NCI-H774 (cell line): ENCODE data around the gene CDC42BPG.

Source experiments
- DNase-seq: peaks from one replicate; lab custom pipeline; 2025; lab: John Stamatoyannopoulos, UW

CDC42BPG gene

DNA sequence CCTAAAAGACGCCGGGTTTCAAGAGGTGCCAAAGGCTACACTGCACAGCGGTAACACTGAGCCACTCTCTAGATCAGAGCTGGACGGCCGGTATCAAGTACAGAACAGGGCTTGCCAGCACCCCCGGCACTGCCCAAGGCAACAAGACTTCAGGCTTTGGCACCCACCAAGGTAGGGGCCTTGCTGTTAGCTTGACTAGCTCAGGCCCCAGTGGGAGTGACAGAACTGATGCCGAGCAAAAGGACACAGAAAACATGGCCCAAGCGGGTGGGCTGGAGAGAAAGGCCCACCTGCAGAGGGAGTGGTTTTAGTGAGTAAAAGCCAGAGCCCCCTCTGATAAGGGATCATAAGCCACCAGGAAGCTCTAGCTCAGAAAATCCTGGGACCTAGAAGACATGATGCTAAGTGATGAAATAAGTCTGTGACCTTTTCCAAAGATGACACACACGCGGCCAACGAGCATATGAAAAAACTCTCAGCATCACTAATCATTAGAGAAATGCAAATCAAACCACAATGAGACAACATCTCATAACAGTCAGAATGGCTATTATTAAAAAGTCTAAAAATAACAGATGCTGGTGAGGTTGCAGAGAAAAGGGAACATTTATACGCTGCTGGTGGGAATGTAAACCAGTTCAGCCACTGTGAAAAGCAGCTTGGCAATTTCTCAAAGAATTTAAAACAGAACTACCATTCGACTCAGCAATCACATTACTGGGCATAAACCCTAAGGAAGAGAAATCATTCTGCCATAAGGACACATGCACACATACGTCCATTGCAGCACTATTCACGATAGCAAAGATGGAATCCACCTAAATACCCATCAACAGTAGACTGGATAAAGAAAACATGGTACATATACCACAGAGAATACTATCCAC lies 21.1 kb upstream of the CDC42BPG start:
- DNase-seq = no peak

DNA sequence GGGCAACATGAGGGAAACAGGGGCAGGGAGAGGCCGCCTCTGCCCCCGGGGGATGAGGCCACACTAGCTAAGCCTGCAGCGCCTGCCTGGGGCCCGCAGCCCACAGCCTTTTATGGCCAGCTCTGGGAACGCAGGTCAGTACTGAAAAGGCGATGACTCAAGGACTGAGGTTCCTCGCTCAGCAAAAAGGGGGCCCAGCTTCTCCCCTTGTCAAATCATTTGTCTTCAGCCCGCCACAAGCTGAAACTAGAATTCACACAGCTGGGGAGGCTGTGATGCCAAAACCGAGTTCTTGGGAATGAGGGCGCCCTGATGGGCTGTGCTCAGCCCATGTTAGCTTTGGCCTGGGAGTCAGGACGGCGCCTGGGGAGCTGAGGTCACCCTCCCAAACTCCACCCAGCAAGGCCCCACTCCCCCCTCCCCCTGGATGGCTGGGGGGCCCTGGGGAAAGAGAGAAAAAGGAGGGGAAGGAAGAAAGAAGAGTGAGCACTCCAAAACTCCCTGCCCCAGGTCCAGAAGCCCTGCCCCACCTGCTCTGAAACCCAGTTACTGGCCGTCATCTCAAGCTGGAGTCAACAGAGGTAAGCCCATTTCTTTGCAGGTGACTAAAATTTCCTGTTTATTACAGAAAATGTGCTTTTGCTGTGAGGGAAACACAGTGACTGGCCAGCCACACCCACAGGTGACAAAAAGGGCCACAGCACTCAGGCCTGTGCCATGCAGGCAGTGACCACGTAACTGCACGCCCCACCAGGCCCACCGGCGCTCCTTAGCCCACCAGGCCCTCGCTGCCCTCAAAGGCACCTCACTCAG lies 20.2 kb upstream of the CDC42BPG start:
- no peak for DNase-seq

DNA sequence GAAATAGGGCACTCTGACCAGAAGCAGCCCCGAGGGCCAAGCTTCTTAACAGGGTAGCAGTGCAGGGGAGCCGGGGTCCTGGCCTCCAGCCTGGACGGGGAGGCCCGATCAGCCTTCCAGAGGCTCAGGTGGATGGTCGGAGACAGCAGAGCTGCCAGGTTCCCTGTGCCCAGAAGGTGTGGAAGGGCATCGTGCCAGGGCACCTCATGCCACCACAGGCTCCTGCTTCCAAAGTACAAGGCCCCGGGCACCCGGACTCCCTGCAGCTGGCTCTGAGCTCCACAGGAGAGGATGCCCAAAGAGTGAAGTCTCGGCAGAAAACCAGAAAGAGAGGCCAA lies 19.7 kb upstream of the CDC42BPG start:
- no peak for DNase-seq

DNA sequence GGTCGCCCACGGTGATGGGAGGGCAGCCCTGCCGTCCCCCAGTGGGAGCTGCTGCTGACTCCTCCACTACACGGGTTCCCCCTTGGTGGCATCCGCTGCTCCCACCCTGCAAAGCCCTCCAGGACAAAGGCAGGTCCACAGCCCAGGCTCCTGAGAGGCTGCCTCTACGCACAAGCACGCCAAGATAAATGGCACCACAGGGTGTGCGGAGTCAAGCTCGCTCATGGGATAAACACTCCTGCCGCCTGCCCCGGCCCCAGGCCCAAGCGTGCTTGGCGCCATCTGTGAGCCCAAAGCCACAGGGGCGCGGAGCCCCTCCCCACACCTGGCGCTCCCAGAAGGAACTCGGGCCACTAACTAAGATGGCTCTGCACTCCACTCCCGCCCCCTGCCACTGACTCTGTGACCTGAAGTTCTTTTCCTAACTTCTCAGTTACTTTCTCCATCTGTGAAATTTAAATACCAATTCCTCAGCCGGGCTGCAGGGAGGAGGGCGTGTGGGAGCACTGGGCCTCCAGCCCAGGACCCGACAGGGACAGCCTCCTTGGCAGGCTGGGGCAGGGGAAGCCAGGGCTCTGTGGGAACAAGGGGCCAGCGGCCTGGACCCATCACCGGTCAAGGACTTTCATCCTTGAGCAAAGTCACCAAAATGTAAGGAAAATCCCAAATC lies 19.1 kb upstream of the CDC42BPG start:
- no peak for DNase-seq

DNA sequence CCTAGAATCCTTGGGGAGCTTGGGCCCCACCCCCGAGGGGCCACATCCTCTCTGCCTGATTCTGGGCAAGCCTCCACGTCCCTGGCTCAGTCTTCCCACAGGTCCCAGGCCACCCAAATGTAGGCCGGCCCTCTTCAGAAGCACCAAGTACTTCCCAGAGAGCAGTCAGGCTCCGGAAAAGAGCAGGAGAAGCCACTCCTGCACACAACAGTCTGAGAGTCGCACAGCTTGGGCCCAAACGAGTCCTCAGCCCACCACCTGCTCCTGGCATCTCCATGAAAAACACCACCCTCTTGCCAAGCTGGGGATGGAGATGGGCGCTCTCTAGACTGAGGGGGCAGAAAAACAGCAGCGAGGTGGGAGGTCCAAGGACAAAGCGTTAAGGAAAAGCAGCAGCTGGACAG lies 18.5 kb upstream of the CDC42BPG start:
- DNase-seq = no peak

DNA sequence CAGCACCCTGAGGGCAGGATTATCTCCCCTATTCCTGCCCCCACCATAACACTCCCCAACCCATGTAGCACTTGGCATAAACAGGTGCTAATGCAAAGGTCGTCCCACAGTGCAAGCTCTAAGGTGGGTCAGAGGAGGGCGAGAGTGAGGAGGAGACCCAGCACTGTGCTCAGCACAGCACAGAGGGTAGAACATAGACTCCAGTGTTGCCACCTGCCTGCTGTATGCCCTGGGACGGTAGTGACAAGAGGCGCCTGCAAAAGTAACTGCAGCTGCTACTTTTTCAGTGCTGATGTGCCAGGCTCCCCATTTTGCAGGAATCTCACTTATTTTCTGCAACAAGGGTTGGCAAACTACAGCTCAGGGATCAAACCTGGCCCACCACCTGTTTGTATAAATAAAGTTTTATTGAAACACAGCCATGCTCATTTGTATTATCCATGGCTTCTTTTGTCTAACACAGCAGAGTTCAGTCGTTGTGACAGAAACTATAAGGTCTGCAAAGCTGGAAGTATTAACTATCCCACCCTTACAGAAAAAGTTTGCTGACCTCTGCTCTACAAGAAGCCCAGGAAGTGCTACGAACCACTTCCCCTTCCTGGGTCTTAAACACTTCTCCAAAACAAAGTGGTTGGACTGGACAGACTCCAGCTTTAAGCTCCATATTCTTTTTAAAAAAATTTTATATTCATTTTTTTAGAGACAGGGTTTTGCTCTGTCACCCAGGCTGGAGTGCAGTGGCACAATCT lies 16.9 kb upstream of the CDC42BPG start:
- DNase-seq = no peak

DNA sequence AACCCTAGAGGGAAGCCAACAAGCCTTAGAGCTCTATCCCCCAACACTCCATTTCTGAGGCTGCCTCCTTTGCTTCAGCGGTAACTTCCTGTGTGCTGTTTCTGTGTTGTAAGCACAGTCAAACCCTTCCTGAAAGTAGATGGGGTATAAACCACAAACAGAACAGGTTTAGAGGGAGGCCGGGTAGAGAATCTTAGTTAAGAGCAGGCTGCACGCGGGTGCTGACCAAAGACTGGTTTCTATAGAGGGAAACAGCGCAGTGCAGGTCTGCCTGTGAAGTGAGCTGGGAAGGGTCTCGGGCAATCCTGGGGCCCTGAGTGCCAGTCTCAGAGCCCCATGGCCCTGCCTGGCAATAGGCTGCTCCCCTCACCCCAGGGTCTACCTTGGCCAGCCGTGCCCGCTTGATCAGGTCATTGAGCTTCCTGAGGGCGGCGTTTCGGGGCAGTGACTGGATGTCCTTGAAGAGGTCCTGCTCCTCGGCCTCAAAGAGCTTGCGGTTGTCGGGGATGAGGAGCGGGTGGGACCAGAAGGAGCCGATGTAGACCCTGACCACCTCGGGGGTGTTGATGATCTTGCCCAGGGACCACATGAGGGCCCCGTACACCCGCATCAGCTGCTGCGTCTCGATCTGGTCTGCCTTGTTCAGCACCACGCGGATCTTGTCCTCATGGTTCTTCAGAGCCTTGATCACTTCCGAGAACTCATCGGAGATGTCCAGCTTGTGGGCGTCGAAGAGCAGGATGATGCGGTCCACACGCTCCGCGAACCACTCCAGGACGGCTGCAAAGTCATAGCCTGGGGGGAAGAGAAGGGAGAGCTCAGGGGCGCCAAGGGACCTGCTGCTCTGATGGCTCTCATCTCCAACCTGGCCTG lies 15.3 kb upstream of the CDC42BPG start:
- no peak for DNase-seq

DNA sequence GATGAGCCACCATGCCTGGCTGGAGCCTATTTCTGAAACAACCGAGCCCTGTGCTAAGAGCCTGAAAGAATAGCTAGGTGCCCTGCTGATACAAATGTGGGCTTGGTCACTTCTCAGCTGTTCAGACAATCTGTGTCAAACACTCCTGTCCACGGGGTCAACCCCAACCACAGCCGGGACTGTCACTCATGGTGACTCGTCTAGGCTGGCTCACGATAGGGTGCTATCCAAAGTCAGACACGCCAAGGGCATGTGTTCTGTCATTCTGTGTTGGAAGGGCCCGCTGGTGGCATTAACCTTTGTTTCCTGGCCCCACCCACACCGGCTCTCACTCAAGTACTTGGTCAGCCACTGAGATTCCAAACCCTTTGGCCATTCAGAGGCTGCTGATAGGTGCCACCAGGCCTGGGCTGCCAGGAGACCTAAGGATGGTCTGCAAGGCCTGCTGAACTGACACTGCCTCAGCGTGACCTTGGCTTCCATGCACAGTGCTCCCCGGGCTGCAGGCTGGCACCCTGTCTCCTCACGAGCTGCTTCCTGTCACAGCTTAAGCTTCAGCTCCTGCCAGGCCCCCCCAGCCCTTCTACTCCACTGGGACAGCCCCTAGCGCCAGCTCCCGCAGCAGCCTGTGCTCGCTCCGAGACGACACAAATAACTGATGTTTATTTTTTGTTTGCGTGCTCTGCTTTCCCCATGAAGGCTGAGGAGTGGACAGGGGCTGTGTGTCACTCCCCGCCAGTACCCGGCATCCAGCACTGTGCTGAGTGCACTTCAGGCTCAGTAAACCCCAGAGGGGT lies 14.2 kb upstream of the CDC42BPG start:
- no peak for DNase-seq

DNA sequence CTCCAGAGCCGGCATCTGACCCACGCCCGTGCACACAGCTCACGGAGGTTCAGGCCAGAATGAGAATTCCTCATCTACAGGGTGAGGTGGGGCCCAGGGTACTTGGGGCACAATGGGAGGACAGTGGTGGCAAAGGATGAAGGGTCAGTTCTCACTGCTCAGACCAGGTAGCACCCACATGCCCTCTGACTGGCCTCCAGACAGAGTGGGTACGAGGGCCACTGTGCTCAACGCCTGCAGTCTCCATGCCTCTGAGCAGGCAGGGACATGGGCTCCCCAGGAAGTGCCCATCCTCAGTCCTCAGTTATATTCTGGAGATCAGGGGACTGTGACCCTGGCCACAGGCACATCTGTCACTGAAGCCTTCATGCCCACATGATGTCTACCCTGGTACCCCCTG lies 13.0 kb upstream of the CDC42BPG start:
- DNase-seq = no peak

DNA sequence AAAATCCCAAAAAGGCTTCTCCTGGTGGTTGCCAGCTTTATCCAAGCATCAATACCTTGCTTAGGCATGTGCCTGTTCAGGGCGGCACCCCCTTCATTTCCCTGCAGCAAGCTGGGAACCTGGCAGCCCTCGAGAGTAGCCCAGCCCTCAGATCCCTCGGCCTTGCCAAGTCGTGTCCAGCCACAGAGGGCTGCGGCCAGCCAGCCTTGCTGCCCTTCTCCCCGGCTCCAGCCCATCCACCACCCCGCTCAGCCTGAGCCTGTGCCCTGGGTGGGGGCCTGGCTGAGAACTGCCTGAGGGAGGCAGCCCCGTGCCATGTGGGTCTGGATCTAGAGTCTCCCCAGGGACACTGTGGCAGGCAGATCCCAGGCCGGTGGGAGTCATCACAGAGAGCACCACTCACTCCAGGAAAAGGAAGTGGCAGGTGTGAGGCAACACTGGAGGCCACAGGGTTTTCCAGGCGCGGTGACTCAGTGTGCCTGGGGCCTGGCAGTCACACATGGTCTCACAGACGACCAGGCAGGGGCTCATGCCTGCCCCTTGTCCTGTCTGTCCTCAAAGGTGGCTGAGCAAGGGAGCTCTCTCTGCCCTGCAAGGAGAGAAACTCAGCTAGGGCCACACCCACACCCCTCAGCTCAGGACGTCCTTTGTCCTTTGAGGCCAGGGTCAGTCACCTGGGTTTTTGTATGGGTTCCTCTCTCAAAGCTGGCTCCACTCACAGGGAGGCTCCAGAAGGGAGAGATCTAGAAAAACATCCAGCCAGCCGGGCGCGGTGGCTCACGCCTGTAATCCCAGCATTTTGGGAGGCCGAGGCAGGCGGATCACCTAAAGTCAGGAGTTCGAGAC lies 12.2 kb upstream of the CDC42BPG start:
- DNase-seq = no peak

DNA sequence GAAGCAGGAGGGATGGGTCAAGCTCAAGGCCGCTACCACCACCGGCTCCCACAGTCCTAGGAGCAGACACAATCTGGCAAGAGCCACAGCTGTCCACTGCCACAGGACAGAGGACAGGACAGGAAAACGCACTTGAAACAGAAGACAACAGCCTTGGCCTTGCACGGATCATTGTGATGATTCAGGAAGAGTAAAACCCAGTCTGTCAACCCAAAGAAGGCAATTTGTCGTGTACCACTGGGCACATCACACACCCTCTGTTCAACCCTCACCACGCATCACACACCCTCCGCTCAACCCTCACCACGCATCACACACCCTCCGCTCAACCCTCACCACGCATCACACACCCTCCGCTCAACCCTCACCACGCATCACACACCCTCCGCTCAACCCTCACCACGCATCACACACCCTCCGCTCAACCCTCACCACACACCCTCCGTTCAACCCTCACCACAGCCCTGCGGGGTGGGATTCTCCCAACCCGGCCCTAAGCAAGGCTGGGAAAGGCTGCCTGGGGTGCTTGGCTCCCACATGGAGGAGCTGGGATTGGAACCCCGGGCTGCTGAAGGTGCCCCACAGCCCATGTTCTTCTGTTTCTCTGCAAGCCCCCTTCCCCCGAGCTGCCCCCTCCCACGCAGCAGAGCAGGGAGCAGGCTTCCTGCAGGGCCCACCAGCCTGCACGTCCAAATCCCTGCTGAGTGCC lies 11.3 kb upstream of the CDC42BPG start:
- DNase-seq = no peak

DNA sequence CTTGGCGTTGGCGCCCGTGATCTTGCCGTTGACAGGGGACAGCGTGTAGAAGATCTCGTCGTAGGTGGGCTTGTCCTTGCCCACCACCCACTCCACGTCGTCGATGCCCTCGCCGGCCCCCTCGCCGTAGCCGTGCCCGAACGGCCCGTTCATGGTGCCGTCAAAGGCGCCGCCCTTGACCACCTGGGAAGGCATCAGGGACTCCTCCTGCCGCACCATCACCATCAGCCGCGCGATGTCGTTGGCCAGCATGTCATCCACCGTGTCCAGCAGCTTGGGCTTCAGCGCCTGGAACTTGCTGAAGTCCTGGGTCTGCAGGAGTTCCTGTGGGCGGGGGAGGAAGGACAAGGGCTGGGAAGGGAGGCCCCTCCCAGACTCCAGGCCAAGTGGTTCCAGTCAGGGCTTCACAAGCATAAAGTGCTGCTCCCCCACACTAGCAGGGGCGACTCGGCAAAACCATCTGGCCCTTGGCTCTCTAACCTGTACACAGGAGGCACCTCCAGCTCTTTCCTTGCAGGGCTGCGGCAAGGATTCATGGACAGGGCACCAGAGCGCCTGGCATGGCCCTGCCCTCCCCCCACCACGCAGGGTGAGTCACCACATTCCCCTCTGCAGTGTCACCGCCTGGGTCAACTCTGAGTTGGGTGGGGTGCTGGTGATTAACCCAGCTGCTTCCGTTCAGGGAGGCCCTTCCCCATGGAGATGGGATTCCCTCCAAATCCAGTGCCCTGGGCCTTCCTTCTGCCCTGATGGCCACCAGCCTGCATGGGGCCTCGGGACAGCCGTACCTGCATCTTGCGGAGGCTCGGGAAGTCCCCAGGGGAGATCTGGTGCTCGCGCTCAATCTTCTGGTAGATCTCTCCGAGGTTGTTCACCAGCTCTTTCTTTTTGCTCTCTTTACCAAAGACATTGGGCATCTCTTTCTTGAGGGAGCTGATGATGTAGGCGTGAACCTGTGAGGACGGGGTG lies 10.4 kb upstream of the CDC42BPG start:
- DNase-seq = no peak

DNA sequence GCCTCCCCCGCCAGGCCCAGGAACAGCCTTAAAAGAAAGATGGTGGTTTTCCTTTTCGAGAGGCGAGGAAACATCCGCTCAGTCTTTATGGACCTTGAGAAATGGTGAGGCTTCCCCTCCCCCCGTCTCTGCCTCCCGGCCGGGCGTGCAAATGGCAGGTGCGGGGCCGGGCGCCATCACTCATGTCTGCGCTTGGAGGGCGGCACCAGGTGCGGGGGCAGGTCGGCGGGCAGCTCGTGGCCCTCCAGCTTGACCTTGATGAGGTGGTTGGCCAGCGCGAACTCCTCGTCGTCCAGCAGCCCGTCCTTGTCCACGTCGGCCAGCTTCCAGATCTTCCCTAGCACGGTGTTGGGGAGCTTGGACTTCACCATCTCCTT lies 9.7 kb upstream of the CDC42BPG start:
- DNase-seq = no peak

DNA sequence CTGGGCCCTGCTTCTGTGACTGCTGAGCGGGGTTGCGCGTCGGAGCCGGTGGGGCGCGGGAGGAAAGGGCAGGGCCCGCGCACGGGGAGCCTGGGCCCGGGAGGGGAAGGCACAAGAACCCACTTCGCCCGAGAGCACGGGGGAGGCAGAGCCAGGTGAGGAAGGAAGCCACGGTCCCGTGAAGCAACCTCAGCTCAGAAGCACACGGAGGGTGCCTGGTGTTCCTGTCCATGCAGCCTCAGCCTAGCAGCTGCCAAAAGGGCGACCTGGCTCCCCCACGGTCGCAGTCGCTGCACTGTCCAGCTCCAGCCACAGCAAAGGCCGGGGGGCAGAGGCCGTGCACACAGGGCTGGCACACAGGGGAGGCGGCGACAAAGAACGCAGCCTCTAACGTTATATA lies 9.3 kb upstream of the CDC42BPG start:
- no peak for DNase-seq

DNA sequence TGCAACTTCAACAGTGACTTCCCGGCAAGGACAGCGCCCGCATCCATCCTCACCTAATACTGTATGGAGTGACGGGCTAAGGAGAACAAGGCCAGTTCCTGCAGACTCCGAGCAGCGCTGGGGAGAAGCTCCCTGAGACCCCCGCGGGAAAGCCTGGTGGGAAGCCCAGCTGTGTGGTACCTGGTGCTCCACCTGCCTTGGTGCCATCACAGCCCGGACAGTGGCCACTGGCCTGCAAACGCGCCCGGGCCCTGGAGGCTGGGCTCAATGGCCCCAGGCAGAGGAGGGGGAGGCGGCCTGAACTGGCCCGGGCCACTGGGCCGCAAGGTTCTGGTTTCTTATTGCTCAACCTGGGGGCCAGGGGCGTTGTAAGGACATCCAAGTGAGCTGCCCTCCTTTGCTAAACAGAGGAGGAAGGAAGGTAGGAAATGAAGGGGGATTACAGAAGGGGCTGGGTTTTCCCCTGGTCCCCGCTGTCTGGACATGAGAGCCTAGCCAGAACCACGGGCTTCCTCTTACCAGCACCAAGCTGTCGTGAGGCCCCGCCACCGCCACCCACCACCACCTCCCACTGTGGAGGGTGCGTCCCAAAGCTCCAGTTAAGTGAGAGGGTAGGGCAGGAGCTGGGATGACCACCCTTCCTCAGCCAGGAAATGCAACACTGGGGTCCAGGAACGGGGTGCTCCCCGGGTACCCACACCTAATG lies 8.5 kb upstream of the CDC42BPG start:
- DNase-seq = no peak

DNA sequence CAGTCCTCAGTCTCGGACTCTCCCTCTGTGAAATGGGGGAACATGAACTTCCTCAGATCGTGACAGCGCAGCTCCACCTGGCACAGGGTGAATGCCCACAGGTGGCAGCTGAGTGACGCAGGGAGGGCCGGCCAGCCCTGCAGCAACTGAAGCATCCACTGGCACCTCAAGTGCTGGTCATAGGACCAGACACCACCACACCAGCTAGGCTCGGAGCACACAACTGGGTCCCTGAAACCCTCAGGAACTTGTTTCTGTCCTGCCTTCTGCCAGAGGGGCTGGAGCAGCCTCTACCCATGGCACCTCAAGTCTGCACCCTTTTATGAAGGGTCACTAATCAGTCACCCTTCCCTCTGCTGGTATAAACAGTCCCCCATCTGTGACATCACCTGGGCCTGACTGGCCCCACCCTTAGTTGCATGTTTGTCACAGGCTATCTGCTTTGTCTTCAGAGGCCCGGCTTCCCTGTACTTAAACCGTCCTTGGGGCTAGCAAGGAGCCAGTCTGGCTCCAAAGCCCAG lies 7.4 kb upstream of the CDC42BPG start:
- DNase-seq = no peak
